Thyroid gland (tissue), 4 donors: ENCODE results near the gene DCT. TPM values are rescaled to one million over a fixed set of nuclear protein-coding genes. Genes with fewer than 3 reads are reported as not detected.

ENCODE experiments used
- DNase-seq, 2 donors: peaks; one replicate each; pipeline ENCODE4 v3.0.0-alpha.2; 2019
- H3K27ac ChIP-seq, 3 donors: fragments of 200-600 bp; sonication (generic); 1 replicate in 2 of 3; 2 replicates in 1 of 3; pipeline ENCODE4 v1.5.1; 2016 to 2019; ENCODE audit warnings: mild to moderate bottlenecking in 1 of 3, moderate library complexity in 1 of 3
- H3K27me3 ChIP-seq: fragments of 200-600 bp; sonication (generic); one replicate; pipeline ENCODE4 v1.5.1; 2019
- H3K36me3 ChIP-seq, 2 donors: fragments of 200-600 bp; sonication (generic); one replicate each; pipeline ENCODE4 v1.5.1; 2016 to 2019
- H3K4me1 ChIP-seq, 2 donors: fragments of 200-600 bp; sonication (generic); one replicate each; pipeline ENCODE4 v1.5.1; 2017 to 2019
- H3K4me3 ChIP-seq, 3 donors: fragments of 200-600 bp; sonication (generic); replicated peaks in 1 of 3; 1 replicate in 2 of 3; 2 replicates in 1 of 3; pipeline ENCODE4 v1.5.1; 2016; ENCODE audit warnings: mild to moderate bottlenecking in 1 of 3
- H3K9me3 ChIP-seq: fragments of 200-600 bp; sonication (generic); one replicate; pipeline ENCODE4 v1.5.1; 2017
- POLR2A ChIP-seq, 2 donors: fragments of 450-650 bp; IDR thresholded peaks; one replicate each; pipeline ENCODE4 v1.6.1; 2017; ENCODE audit warnings: antibody characterized with exemption in 2 of 2, mild to moderate bottlenecking in 2 of 2, moderate library complexity in 1 of 2
- WGBS, 2 donors: methylation state at CpG; one replicate each; pipeline ENCODE4 v1.1.5; 2017; 5-methylcytosine and 5-hydroxymethylcytosine counted together
- intact Hi-C: fragments of 100-400 bp; cut with DNase I; formaldehyde crosslinking; loops from one replicate; pipeline ENCODE4 v1.15.1; 2023
- total RNA-seq, 4 donors: library from RNA; depleted of rRNA; stranded (reverse); fragments of >200 nt; gene quantifications; one replicate each; pipeline ENCODE4 v1.2.3, GENCODE V29; 2016
- TF ChIP-seq, protein P1 (sequence below), 6 experiments: fragments of 200-600 bp in 3 of 6; fragments of 450-650 bp in 3 of 6; sonication (generic) in 3 of 6; IDR thresholded peaks; one replicate each; pipeline ENCODE4 v1.5.1; 2016 to 2019; ENCODE audit warnings: antibody characterized with exemption in 6 of 6, mild to moderate bottlenecking in 2 of 6, inconsistent platforms in 1 of 6, moderate library complexity in 1 of 6

The DCT gene
- total RNA-seq, 4 donors from 2014 or later, result 0.11 to 0.40 (median 0.20) TPM; not detected in 1

DNA sequence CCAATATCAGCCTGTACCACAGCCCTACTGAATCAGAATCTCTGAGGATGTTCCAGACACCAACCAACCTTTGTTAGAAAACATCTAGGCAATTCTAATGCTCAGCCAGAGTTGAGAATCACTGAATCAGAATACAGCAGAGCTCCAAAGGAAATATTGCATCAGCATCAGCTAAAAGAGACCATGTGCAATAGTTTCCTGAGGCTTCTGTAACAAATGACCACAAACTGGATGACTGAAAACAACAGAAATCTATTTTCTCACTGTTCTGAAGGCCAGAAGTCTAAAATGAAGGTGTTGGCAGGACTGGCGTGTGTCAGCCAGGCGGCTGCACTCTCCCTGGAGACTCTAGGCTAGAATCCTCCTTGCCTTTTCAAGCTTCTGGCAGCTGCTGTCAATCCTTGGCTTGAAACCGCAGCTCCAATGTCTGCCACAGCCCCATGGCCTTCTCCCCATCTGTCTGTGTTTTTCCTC lies 1.2 kb upstream of the DCT start:
- H3K4me1 ChIP-seq, result no peaks in the 10 kb centered on the region
- H3K36me3 ChIP-seq, result no peaks in the 10 kb centered on the region
- no peak for TF ChIP-seq POLR2A (IDR thresholded peaks at IDR 0.05)
- TF ChIP-seq, protein P1, sequence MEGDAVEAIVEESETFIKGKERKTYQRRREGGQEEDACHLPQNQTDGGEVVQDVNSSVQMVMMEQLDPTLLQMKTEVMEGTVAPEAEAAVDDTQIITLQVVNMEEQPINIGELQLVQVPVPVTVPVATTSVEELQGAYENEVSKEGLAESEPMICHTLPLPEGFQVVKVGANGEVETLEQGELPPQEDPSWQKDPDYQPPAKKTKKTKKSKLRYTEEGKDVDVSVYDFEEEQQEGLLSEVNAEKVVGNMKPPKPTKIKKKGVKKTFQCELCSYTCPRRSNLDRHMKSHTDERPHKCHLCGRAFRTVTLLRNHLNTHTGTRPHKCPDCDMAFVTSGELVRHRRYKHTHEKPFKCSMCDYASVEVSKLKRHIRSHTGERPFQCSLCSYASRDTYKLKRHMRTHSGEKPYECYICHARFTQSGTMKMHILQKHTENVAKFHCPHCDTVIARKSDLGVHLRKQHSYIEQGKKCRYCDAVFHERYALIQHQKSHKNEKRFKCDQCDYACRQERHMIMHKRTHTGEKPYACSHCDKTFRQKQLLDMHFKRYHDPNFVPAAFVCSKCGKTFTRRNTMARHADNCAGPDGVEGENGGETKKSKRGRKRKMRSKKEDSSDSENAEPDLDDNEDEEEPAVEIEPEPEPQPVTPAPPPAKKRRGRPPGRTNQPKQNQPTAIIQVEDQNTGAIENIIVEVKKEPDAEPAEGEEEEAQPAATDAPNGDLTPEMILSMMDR (IDR thresholded peaks at IDR 0.05), result no peak
- WGBS, 2 donors, result 73 to 74% methylated on average over 3 of the region's 3 CpGs
- intact Hi-C loops, result no loop called here
- no peaks in the 10 kb centered on the region for H3K9me3 ChIP-seq
- H3K27me3 ChIP-seq, result no peaks in the 10 kb centered on the region
- H3K4me3 ChIP-seq, result no peak overlapping the region
- H3K27ac ChIP-seq, result no peak overlapping the region
- DNase-seq, result no peak

DNA sequence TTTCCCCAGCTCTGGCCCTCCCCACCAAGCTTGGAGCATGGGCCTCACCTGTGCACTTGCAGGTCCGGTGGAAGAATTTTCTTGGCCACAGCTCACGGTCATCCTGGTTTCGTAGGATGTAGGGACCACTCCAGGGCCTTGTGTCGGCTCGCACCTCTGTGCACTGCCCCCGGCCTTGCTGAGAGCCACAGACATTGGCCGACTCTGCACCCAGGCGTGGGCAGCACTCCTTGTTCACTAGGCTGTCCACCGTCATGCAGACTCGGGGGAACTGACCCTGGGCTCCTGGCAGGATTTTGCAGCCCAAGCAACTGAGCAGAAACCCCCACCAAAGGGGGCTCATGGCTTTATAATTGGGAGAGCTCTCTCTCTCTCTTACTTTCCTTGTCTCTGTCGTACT lies 569 bp downstream of the DCT start:
- TF ChIP-seq, protein P1 (IDR thresholded peaks at IDR 0.05), result no peak
- no peak for TF ChIP-seq POLR2A (IDR thresholded peaks at IDR 0.05)
- Histone ChIP-seq H3K36me3 (no peaks in the 10 kb centered on the region), H3K27ac (no peak overlapping the region), H3K27me3 (no peaks in the 10 kb centered on the region), H3K9me3 (no peaks in the 10 kb centered on the region), H3K4me3 (no peak overlapping the region), H3K4me1 (no peaks in the 10 kb centered on the region)
- 86 to 90% methylated on average over 11 of the region's 11 CpGs for WGBS, 2 donors
- no peak for DNase-seq
- intact Hi-C loops, result no loop called here

DNA sequence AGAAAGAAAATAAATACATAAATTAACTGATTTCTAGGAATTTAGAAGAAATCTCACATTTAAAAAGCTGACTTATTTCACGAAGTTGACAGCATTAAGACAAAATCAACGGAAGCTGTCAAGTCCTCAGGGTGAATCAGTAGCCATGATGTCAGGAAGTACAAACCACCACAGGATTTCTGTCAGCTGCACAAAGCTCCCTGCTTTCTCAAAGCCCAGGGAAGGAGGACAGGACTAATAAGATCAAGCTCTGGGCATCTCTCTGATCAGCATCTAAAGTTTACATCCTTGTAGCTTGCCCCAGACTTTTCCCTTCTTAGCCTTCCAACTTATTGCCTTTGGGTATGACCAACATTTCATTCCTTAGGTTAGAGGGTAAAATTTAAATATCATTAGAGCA lies 9.4 kb downstream of the DCT start:
- TF ChIP-seq POLR2A (IDR thresholded peaks at IDR 0.05), result no peak
- TF ChIP-seq, protein P1 (IDR thresholded peaks at IDR 0.05), result no peak
- WGBS, 2 donors, result 88 to 94% methylated on average over 2 of the region's 2 CpGs
- intact Hi-C loops, result no loop called here

DNA sequence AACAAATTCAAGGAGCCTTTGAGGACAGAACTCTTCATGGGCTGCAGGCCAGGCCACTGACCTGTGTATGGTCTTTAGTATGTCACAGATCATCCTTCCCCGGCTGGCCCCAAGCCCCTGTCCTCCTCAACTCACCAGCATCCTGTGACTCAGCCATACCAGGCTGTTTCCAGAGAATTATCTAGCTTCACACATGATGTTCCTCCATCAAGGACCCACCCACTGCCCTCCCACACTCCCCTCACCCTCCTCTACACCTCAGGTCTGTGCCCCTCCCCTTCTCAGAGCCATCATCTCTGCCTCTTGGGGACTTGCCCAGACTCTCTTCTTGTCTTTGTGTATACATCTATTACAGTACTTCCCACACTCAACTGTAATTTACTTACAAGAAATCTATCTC lies 14.7 kb downstream of the DCT start:
- no peak for DNase-seq
- no peak for TF ChIP-seq POLR2A (IDR thresholded peaks at IDR 0.05)
- TF ChIP-seq, protein P1 (IDR thresholded peaks at IDR 0.05), result no peak
- no peaks in the 10 kb centered on the region for H3K36me3 ChIP-seq
- H3K9me3 ChIP-seq, result no peaks in the 10 kb centered on the region
- H3K4me1 ChIP-seq, result no peaks in the 10 kb centered on the region
- no peak overlapping the region for H3K27ac ChIP-seq
- intact Hi-C loops, result no loop called here
- WGBS, 2 donors, result 75 to 100% methylated on average over 1 of the region's 1 CpG
- no peaks in the 10 kb centered on the region for H3K27me3 ChIP-seq
- H3K4me3 ChIP-seq, result no peak overlapping the region

More for the DNA sequence above, 9.4 kb downstream of the DCT start:
- Histone ChIP-seq H3K27me3 (no peaks in the 10 kb centered on the region), H3K9me3 (no peaks in the 10 kb centered on the region), H3K36me3 (no peaks in the 10 kb centered on the region), H3K4me1 (no peaks in the 10 kb centered on the region), H3K27ac (no peak overlapping the region), H3K4me3 (no peak overlapping the region)
- DNase-seq, result no peak

DNA sequence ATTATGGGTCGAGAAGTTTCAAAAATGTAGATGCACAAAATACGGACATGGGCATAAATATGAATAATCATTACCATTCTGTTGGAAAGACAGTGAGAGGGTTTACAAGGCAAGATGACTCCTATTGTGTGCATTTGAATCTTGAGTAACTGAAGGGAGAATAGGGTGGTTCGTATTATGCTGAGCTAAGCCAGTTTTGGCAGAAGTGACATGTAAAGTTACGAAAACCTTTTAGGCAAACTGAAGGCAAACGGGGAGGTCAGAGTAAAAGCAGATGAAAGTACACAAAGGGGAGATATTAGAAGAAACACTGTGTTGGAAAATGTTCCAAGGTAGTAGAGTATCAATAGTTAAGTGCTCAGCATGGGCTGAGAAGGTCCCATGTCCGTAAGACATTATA lies 16.8 kb downstream of the DCT start:
- Histone ChIP-seq H3K4me1 (no peaks in the 10 kb centered on the region), H3K9me3 (no peaks in the 10 kb centered on the region), H3K27ac (no peak overlapping the region), H3K4me3 (no peak overlapping the region), H3K27me3 (no peaks in the 10 kb centered on the region), H3K36me3 (no peaks in the 10 kb centered on the region)
- intact Hi-C loops, result no loop called here
- DNase-seq, result no peak
- 89 to 91% methylated on average over 6 of the region's 6 CpGs for WGBS, 2 donors
- TF ChIP-seq, protein P1 (IDR thresholded peaks at IDR 0.05), result no peak
- no peak for TF ChIP-seq POLR2A (IDR thresholded peaks at IDR 0.05)
